Measurements from ENCODE around the gene DIP2A.

Gene DIP2A

GRCh38 chr21:46546799-46547198 lies 88.1 kb downstream of the DIP2A start:
- no peak overlapping the region for H3K27ac ChIP-seq
- TF ChIP-seq CTCF (conservative IDR thresholded peaks at IDR 0.05) (no peak), ZFX (IDR thresholded peaks at IDR 0.05) (no peak)

- no peak overlapping the region for H3K27ac ChIP-seq
- TF ChIP-seq CTCF (conservative IDR thresholded peaks at IDR 0.05): no peak
- no peak for TF ChIP-seq ZFX (IDR thresholded peaks at IDR 0.05)
These were observed 91.0 kb downstream of the DIP2A start for GRCh38 chr21:46549650-46550049.

- H3K27ac ChIP-seq: no peak overlapping the region
- TF ChIP-seq ZFX (IDR thresholded peaks at IDR 0.05): no peak
- TF ChIP-seq CTCF (conservative IDR thresholded peaks at IDR 0.05): no peak
These were observed 91.6 kb downstream of the DIP2A start for GRCh38 chr21:46550116-46550941.

GRCh38 chr21:46551636-46552241 lies 93.0 kb downstream of the DIP2A start:
- H3K27ac ChIP-seq: no peak overlapping the region
- TF ChIP-seq ZFX (IDR thresholded peaks at IDR 0.05) (no peak), CTCF (conservative IDR thresholded peaks at IDR 0.05) (no peak)

- H3K27ac ChIP-seq: no peak overlapping the region
- no peak for TF ChIP-seq ZFX (IDR thresholded peaks at IDR 0.05)
- no peak for TF ChIP-seq CTCF (conservative IDR thresholded peaks at IDR 0.05)
These were observed 93.6 kb downstream of the DIP2A start for GRCh38 chr21:46552274-46552673.

GRCh38 chr21:46552865-46553379 lies 94.2 kb downstream of the DIP2A start:
- TF ChIP-seq CTCF (conservative IDR thresholded peaks at IDR 0.05) (no peak), ZFX (IDR thresholded peaks at IDR 0.05) (no peak)
- no peak overlapping the region for H3K27ac ChIP-seq

- TF ChIP-seq CTCF (conservative IDR thresholded peaks at IDR 0.05) (no peak), ZFX (IDR thresholded peaks at IDR 0.05) (no peak)
- H3K27ac ChIP-seq: no peak overlapping the region
These were observed 95.3 kb downstream of the DIP2A start for GRCh38 chr21:46553993-46554392.

Data from C4-2B (cell line).